GM08714 (cell line): ENCODE results near the gene ADGRG4.
"Not testable (repeated sequence)": the region's sequence is repeated elsewhere in the genome, so short reads cannot be mapped to it uniquely, and the experiment has no call there.

Experiments
- H3K4me3 ChIP-seq: fragments of 200-500 bp; sonication (Bioruptor generic); 2 replicates; pipeline ENCODE4 v1.5.1; 2014; ENCODE audit warnings: mild to moderate bottlenecking, low read length, inconsistent platforms
- ZNF274 ChIP-seq: IDR thresholded peaks from 2 replicates; pipeline ENCODE4 v1.6.1; 2012; ENCODE audit warnings: mild to moderate bottlenecking, low read depth, low read length

ADGRG4 gene, protein sequence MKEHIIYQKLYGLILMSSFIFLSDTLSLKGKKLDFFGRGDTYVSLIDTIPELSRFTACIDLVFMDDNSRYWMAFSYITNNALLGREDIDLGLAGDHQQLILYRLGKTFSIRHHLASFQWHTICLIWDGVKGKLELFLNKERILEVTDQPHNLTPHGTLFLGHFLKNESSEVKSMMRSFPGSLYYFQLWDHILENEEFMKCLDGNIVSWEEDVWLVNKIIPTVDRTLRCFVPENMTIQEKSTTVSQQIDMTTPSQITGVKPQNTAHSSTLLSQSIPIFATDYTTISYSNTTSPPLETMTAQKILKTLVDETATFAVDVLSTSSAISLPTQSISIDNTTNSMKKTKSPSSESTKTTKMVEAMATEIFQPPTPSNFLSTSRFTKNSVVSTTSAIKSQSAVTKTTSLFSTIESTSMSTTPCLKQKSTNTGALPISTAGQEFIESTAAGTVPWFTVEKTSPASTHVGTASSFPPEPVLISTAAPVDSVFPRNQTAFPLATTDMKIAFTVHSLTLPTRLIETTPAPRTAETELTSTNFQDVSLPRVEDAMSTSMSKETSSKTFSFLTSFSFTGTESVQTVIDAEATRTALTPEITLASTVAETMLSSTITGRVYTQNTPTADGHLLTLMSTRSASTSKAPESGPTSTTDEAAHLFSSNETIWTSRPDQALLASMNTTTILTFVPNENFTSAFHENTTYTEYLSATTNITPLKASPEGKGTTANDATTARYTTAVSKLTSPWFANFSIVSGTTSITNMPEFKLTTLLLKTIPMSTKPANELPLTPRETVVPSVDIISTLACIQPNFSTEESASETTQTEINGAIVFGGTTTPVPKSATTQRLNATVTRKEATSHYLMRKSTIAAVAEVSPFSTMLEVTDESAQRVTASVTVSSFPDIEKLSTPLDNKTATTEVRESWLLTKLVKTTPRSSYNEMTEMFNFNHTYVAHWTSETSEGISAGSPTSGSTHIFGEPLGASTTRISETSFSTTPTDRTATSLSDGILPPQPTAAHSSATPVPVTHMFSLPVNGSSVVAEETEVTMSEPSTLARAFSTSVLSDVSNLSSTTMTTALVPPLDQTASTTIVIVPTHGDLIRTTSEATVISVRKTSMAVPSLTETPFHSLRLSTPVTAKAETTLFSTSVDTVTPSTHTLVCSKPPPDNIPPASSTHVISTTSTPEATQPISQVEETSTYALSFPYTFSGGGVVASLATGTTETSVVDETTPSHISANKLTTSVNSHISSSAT (N-terminal part only)

DNA sequence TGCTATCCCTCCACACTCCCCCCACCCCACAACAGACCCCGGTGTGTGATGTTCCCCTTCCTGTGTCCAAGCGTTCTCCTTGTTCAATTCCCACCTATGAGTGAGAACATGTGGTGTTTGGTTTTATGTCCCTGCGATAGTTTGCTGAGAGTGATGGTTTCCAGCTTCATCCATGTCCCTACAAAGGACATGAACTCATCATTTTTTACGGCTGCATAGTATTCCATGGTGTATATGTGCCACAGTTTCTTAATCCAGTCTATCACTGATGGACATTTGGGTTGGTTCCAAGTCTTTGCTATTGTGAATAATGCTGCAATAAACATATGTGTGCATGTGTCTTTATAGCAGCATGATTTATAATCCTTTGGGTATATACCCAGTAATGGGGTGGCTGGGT is at the start of gene ADGRG4:
Gene ADGRG4 (plus strand): TSS at position 243 of the 400 bp plus-strand sequence. CDS start 7,815 bp downstream, outside the sequence.
- H3K4me3 ChIP-seq = not testable (repeated sequence)

DNA sequence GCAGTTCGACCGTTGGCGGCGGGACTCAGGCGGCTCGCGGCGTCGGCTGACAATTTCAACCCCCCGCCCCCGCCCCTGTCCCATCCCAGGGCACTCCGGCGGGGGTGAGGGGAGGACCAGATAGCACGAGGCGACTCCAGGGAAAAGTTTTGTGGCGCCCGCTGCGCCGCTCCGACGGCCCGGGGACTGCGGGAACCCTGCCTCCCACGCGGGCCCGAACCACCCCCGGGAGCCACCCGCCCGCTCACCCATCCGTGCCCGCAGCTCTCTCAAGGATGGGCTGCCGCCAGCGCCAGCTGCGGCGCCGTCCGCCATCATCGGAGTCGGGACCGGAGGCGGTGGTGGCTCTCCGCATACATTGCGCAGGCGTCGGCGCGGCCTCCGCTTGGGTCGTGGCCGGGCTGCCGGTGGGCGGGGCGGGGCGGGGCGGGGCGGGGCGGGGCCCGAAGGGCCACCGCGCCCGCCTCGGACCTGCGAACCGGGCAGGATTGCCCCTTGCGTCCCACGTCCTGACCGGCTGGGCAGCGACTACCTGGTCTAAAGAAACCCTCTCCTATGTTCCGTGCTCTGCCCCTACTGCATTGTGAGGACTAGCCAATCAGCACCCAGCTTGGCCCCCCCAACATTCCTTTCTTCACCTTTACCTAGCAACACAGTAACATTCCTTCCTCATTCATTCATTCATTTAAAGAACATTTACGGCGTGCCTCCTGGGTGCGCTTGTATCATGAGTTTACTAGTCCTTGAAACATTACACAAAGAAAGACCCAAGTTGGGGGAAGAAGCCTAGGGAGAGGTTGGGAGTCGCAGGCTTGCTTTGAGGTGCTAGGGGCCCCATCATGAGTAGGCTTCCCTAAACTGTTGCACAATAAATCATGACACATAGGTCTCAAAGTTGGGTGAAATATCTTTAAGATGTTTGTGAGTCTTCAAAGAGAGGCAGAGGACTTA is 49.4 kb upstream of the ADGRG4 start, which contains the start of gene MAP7D3:
Gene MAP7D3 (minus strand): TSS at position 360 of the 951 bp plus-strand sequence. CDS start 42 bp downstream, at position 318.
- peak within 1 kb of the TSS; percentile 82 for H3K4me3 ChIP-seq
- no peak for TF ChIP-seq ZNF274

DNA sequence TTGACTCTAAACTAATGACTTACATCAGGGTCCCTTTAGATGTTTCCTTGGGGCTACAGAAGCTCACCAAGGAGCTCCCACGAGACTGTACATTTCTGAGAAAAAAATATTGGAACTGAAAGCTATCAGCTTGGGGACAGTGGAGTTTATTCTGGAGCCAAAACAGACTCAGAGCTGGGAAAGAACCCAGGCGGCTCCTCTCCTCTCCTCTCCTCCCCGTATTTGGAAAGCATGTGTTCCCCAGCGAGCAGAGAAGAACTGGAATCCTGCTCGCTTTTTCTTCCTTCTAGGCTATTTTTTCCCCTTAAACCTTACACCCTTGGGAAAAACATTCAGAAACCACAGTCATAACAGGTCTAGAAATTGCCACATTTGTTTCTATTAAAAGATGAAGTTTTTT is 45.2 kb upstream of the ADGRG4 start:
- no peak overlapping the region for H3K4me3 ChIP-seq
- TF ChIP-seq ZNF274 = no peak

DNA sequence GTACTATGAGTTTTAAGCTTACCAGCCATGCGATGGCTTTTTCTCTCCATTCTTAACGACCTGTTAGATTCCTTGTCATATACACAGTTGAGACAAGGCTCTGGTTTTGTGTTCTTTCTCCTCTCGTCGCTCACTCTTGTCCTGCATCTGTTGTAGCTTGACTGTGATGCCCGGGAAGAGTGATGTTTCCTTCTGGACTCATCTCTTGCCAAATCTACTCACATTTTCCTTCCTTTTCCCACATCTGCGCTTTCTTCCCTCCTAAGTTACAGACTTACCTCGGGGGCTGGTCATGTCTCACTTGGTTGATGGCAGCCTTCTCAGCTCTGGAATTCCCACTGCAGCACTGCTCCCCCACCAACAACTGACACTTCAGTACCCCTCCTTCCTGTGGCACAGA is 44.7 kb upstream of the ADGRG4 start:
- no peak overlapping the region for H3K4me3 ChIP-seq
- no peak for TF ChIP-seq ZNF274

DNA sequence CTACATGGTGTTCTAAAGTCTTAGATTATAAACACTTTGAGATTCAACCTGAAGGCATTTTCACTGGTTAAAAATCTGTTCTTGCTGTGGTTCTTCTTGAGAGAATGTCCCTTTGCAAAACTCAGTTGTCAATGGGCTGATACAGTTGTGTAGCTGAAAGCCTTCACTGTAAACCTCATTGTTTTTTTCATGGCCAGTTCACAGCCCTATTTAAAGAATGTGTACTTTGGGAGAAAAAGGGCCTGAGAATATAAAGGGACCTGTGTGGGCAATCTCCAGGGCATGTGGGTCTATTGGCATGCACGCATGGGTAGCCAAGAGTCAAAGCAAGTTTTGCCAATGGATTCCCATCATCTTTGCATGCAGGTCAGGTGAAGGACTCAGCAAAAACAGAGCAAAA is 41.8 kb upstream of the ADGRG4 start:
- no peak for TF ChIP-seq ZNF274
- no peak overlapping the region for H3K4me3 ChIP-seq

DNA sequence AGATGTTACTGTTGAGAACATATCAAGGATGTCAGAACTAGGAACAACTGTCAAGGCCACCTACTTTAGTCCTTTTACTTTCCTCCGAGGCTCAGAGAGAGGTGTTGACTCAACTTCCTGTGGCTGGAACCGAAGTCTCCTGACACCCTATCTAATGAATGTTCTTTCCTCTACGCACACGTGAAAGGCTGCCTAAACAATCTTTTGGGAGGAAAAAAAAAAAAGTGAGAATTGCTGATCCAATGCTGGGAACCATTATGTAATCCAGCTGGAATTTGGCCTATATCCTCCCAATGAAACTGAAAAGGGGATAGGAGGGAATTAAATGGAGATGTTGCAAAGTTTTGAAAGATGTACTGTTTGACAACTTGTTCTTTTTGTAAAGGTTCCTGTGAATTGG is 41.2 kb upstream of the ADGRG4 start:
- H3K4me3 ChIP-seq = no peak overlapping the region
- no peak for TF ChIP-seq ZNF274

DNA sequence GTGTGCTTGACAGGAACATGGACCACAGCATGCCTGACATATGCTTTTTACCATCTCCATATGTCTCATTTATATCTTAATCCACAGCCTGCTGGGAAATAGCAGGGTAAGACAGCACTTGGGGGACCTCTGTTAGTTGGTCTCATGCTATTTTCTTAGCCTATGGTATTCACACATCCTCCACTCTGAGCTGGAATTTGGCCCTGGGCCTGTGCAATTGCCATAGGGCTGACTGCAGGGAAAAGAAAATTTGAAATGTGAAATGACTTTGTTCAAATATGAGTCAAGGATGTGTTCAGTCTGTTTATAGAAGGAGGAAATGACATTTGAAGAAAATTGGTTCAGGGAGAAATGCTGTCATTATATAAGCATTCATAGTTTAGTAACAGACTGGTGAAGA is 40.0 kb upstream of the ADGRG4 start:
- no peak for TF ChIP-seq ZNF274
- no peak overlapping the region for H3K4me3 ChIP-seq

DNA sequence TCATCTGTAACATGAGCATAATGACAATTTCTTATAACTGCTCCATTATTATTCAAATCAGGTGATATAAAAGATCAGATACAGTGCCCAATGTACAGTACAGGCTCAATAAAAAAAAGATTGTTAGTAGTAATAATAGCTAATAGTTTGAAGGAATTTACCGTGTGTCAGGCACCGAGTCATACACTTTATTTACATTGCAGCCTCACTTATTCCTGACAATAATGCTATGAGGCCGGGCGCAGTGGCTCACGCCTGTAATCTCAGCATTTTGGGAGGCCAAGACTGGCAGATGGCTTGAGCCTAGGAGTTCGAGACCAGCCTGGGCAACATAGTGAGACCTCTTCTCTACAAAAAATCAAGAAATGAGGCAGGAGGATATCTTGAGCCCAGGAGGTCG is 39.4 kb upstream of the ADGRG4 start:
- no peak overlapping the region for H3K4me3 ChIP-seq
- TF ChIP-seq ZNF274 = no peak

DNA sequence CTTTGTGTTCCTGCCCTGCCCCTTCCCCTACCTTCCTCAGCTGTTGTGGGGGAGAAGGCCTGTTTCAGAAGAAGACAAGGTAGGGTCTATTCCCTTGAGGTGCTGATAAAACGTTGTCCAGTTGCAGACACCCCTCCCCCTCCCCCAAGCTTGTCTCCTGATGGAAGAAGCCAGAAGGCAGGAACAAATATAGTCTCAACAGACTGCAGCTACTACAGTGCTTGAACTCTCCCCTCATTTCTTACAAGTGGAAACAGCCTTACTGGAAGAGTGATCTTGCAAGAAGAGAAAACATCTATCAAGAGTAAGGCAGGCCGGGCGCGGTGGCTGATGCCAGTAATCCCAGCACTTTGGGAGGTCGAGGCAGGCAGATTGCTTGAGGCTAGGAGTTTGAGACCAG is 38.5 kb upstream of the ADGRG4 start:
- TF ChIP-seq ZNF274 = no peak
- no peak overlapping the region for H3K4me3 ChIP-seq

DNA sequence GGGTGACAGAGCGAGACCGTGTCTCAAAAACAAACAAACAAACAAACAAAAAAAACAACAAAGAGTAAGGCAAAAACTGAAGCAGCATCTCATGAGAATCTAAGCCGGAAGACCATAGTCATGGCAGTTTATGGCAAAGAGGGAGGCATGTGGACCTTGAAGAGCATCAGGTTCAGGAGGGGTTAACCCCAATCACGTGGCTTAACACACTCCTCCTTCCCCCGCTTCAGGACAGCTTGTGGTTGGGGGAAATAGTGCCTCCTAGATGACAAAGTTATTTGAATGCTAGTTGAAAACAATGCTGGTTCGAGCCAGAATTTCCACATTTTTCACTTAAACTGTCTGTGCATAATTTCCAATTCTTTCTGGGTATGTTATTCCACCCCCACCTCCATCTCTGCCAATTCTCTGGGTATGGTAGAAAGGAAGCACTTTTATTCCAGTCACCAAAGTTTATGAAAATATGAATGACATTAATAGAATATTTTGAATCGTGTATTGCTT is 37.9 kb upstream of the ADGRG4 start:
- no peak overlapping the region for H3K4me3 ChIP-seq

DNA sequence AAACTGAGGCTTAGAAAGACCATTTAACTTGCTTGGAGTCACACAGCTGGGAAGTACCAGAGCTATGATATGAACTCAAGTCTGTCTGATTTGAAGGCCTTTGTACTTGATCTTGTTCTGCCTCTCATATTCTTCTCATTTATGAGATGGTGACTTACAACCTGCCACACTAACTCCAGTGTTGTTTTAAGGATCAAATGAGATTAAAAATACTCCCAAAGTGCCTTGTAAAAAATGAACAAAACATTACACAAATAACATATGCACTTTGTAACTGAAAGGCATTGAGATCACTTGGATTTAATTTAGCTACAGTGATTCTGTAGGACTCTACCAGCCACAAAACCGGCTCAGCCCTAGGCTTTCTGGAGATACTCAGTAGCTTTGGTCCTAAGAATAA is 33.9 kb upstream of the ADGRG4 start:
- TF ChIP-seq ZNF274 = no peak
- no peak overlapping the region for H3K4me3 ChIP-seq

More for the DNA sequence above, 37.9 kb upstream of the ADGRG4 start:
- TF ChIP-seq ZNF274 = no peak

DNA sequence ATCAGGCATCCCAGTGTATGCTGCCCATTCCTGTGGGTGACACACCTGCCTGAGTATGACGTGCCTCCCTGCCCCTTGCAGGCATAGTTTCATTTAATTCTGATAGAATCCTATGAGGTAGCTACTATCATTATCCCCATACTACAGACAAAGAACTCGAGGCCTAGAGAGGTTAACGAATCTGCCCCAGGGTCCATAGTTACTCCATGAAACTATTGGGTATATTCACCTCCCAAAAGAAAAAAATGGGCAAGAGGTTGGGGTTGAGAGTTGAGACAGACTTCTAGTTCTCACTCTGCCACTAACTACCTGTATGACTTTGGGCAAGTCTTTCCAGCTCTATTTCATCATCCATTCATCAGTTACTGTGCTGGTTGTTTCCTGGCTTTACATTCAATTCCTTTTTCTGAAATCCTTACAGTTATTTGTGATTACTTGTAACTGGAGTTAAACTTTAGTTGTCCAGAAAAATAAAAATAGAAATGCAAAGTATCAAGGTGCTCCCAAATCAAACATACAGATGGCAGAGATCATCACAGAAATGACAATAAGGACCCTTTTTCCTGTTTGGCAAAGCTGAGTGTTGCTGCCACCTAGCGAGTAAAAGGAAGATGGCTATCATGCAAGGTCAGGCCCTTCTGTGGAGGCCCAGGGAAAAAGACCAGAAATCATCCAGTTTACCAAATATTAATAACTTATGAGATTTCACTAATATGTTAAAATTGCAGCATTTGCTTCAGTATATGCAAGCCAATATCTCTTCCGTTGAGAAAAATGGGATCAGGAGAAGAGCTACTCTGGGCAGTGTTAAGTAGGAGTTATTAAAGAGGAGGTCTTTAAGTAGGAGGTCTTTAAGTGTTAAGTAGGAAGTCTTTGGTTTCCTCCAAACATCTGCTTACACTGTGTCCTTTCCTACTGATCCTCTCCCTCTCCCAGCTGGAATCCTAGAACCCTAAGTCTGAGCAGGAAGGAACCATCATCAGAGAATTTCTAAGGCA is 32.4 kb upstream of the ADGRG4 start:
- TF ChIP-seq ZNF274 = no peak
- no peak overlapping the region for H3K4me3 ChIP-seq
